ENCODE results near the gene CDKN2B-AS1. TPM values are rescaled to one million over a fixed set of nuclear protein-coding genes. Genes with fewer than 3 reads are reported as not detected.

Gene CDKN2B-AS1
- polyA plus RNA-seq, 1 donor from 2014 or later, result not detected

DNA sequence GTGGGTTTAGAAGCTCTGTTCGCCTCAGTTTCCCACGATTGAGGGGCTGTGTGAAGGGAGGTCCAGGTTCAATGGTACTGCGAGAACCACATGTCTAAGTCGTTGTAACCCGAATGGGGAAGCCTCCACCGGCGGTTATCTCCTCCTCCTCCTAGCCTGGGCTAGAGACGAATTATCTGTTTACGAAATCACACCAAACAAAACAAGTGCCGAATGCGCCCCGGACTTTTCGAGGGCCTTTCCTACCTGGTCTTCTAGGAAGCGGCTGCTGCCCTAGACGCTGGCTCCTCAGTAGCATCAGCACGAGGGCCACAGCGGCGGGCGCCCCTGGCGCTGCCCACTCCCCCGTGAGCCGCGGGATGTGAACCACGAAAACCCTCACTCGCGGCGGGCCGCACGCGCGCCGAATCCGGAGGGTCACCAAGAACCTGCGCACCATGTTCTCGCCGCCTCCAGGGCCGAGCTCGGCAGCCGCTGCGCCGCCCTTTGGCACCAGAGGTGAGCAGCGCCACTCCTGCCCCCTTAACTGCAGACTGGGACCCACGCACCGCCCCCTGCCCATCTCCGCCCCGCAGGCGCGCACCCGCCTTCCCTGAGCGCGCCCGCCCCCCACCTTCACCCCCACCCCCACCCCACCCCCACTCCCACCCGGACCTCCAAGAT, 567 bp upstream of the CDKN2B-AS1 start, which contains the start of gene CDKN2A:
TSS of gene CDKN2A (minus strand) at position 500 of the 663 bp plus-strand sequence.
- Histone ChIP-seq H3K9me3 (ENCODE audit: low read length) (no peaks in the 10 kb centered on the region), H3K79me2 (replicated peaks; ENCODE audit: insufficient read depth, low read length) (no peaks in the 10 kb centered on the region), H3F3A (ENCODE audit: insufficient read depth, low read length, poor library complexity, severe bottlenecking) (no peaks in the 10 kb centered on the region), H3K27ac (ENCODE audit: low read length) (no peak within 1 kb of the TSS), H3K9ac (ENCODE audit: low read length) (no peak within 1 kb of the TSS), H3K9me2 (ENCODE audit: insufficient read depth, low read length) (peaks cover 2% of the 10 kb centered on the region), H3K36me3 (ENCODE audit: insufficient read depth, low read length) (no peaks in the 10 kb centered on the region), H4K20me1 (ENCODE audit: insufficient read depth) (no peaks in the 10 kb centered on the region), H3K27me3 (ENCODE audit: insufficient read depth, low read depth, low read length) (peaks cover 99% of the 10 kb centered on the region), H3K4me2 (ENCODE audit: low read length) (peak within 1 kb of the TSS; percentile 70), H2AFZ (ENCODE audit: low read depth, low read length) (no peak within 1 kb of the TSS), H3K4me3 (ENCODE audit: low read length) (peak within 1 kb of the TSS; percentile 65)
- TF ChIP-seq, protein P1, sequence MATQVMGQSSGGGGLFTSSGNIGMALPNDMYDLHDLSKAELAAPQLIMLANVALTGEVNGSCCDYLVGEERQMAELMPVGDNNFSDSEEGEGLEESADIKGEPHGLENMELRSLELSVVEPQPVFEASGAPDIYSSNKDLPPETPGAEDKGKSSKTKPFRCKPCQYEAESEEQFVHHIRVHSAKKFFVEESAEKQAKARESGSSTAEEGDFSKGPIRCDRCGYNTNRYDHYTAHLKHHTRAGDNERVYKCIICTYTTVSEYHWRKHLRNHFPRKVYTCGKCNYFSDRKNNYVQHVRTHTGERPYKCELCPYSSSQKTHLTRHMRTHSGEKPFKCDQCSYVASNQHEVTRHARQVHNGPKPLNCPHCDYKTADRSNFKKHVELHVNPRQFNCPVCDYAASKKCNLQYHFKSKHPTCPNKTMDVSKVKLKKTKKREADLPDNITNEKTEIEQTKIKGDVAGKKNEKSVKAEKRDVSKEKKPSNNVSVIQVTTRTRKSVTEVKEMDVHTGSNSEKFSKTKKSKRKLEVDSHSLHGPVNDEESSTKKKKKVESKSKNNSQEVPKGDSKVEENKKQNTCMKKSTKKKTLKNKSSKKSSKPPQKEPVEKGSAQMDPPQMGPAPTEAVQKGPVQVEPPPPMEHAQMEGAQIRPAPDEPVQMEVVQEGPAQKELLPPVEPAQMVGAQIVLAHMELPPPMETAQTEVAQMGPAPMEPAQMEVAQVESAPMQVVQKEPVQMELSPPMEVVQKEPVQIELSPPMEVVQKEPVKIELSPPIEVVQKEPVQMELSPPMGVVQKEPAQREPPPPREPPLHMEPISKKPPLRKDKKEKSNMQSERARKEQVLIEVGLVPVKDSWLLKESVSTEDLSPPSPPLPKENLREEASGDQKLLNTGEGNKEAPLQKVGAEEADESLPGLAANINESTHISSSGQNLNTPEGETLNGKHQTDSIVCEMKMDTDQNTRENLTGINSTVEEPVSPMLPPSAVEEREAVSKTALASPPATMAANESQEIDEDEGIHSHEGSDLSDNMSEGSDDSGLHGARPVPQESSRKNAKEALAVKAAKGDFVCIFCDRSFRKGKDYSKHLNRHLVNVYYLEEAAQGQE (IDR thresholded peaks at IDR 0.05; ENCODE audit: borderline replicate concordance), result no peak
- TF ChIP-seq RAD21 (conservative IDR thresholded peaks at IDR 0.05), result no peak
- TF ChIP-seq POLR2AphosphoS5 (IDR thresholded peaks at IDR 0.05), result no peak
- TF ChIP-seq SMC3 (conservative IDR thresholded peaks at IDR 0.05; ENCODE audit: poor library complexity), result no peak
- TF ChIP-seq EZH2 (IDR thresholded peaks at IDR 0.05; ENCODE audit: borderline replicate concordance, insufficient read depth, low read length, poor library complexity, severe bottlenecking), result no peak
- TF ChIP-seq, protein P2, sequence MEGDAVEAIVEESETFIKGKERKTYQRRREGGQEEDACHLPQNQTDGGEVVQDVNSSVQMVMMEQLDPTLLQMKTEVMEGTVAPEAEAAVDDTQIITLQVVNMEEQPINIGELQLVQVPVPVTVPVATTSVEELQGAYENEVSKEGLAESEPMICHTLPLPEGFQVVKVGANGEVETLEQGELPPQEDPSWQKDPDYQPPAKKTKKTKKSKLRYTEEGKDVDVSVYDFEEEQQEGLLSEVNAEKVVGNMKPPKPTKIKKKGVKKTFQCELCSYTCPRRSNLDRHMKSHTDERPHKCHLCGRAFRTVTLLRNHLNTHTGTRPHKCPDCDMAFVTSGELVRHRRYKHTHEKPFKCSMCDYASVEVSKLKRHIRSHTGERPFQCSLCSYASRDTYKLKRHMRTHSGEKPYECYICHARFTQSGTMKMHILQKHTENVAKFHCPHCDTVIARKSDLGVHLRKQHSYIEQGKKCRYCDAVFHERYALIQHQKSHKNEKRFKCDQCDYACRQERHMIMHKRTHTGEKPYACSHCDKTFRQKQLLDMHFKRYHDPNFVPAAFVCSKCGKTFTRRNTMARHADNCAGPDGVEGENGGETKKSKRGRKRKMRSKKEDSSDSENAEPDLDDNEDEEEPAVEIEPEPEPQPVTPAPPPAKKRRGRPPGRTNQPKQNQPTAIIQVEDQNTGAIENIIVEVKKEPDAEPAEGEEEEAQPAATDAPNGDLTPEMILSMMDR (IDR thresholded peaks at IDR 0.05; ENCODE audit: poor library complexity, severe bottlenecking), result no peak
- TF ChIP-seq TAF1 (IDR thresholded peaks at IDR 0.05; ENCODE audit: low read depth), result no peak
- TF ChIP-seq EP300 (conservative IDR thresholded peaks at IDR 0.05; ENCODE audit: poor library complexity, severe bottlenecking), result no peak

DNA sequence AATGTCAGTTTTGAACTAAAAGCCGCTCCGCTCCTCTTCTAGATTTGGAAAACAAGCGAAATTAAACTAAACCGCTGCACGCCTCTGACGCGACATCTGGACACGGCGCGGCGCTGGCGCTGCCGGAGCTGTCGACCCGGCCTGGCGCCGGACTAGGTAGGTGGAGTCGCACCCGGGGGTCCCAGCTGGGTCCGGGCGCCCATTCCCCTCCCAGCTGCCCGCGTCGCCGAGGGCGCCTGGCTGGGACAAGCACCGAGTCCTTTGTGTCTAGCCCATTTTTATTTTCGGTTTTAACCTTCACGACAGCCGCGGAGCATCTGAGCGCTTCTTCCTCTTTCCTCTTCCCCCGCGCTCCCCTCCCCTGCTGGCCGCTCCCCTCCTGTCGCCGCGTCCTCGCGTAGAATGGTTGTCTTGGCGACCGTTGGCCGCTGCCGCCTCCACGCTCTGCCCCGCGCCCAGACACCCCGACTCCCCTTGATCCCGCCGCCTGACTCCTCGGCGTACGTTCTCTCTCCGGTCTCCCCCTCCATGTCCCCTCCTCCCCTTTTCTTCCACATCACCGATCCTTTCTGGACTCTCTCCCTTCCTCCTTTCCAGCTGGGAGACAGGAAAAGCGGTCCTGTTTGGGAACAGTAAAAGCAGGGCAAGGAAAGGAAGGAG, 545 bp downstream of the CDKN2B-AS1 start:
- H2AFZ ChIP-seq (ENCODE audit: low read depth, low read length), result no peak overlapping the region
- no peak for TF ChIP-seq POLR2AphosphoS5 (IDR thresholded peaks at IDR 0.05)
- TF ChIP-seq EZH2 (IDR thresholded peaks at IDR 0.05; ENCODE audit: borderline replicate concordance, insufficient read depth, low read length, poor library complexity, severe bottlenecking), result peak; percentile 96
- TF ChIP-seq MXI1 (conservative IDR thresholded peaks at IDR 0.05; ENCODE audit: poor library complexity, severe bottlenecking), result no peak
- TF ChIP-seq TAF1 (IDR thresholded peaks at IDR 0.05; ENCODE audit: low read depth), result no peak
- no peak for TF ChIP-seq RAD21 (conservative IDR thresholded peaks at IDR 0.05)
- no peaks in the 10 kb centered on the region for H3K9me3 ChIP-seq (ENCODE audit: low read length)
- H3K4me3 ChIP-seq (ENCODE audit: low read length), result peak overlapping the region; percentile 65
- H3K27ac ChIP-seq (ENCODE audit: low read length), result no peak overlapping the region
- no peaks in the 10 kb centered on the region for H3F3A ChIP-seq (ENCODE audit: insufficient read depth, low read length, poor library complexity, severe bottlenecking)
- H3K9ac ChIP-seq (ENCODE audit: low read length), result no peak overlapping the region
- peaks cover 99% of the 10 kb centered on the region for H3K27me3 ChIP-seq (ENCODE audit: insufficient read depth, low read depth, low read length)
- no peaks in the 10 kb centered on the region for H3K36me3 ChIP-seq (ENCODE audit: insufficient read depth, low read length)
- H4K20me1 ChIP-seq (ENCODE audit: insufficient read depth), result no peaks in the 10 kb centered on the region
- no peaks in the 10 kb centered on the region for H3K79me2 ChIP-seq (replicated peaks; ENCODE audit: insufficient read depth, low read length)
- H3K9me2 ChIP-seq (ENCODE audit: insufficient read depth, low read length), result peaks cover 2% of the 10 kb centered on the region
- H3K4me2 ChIP-seq (ENCODE audit: low read length), result peak overlapping the region; percentile 70

Data from neural cell (in vitro differentiated cells).